OCI-LY1 (cell line): ENCODE results near the gene EML6.
A peak's percentile ranks its signal among the peaks of the same experiment; 100 is the strongest.

Experiments
- H2AFZ ChIP-seq: fragments of 200-600 bp; sonication (generic), shearing (Covaris generic); 2 replicates; pipeline ENCODE4 v1.6.0; 2014; ENCODE audit warnings: antibody characterized with exemption, mild to moderate bottlenecking, low read length
- H3F3A ChIP-seq: fragments of 200-600 bp; sonication (generic), shearing (Covaris generic); 2 replicates; pipeline ENCODE4 v1.6.0; 2014; ENCODE audit warnings: mild to moderate bottlenecking, antibody characterized with exemption, low read length, moderate library complexity; ENCODE audit not compliant: insufficient read depth
- H3K27ac ChIP-seq: fragments of 200-600 bp; sonication (generic); 2 replicates; pipeline ENCODE4 v1.5.1; 2014; ENCODE audit warnings: low read length, mixed run types, mild to moderate bottlenecking, low read depth; ENCODE audit not compliant: poor library complexity, severe bottlenecking
- H3K27me3 ChIP-seq: fragments of 200-600 bp; sonication (generic); 2 replicates; pipeline ENCODE4 v1.6.0; 2014; ENCODE audit warnings: antibody characterized with exemption, mild to moderate bottlenecking, low read length, moderate library complexity; ENCODE audit not compliant: insufficient read depth
- H3K36me3 ChIP-seq: fragments of 200-600 bp; sonication (generic); 2 replicates; pipeline ENCODE4 v1.6.1; 2014; ENCODE audit warnings: mild to moderate bottlenecking, antibody characterized with exemption, low read length, moderate library complexity, mixed read lengths; ENCODE audit not compliant: insufficient read depth
- H3K4me1 ChIP-seq: fragments of 200-600 bp; sonication (generic); 2 replicates; pipeline ENCODE4 v1.5.1; 2014; ENCODE audit warnings: mild to moderate bottlenecking, low read length, moderate library complexity; ENCODE audit not compliant: insufficient read depth, severe bottlenecking
- H3K4me2 ChIP-seq: fragments of 200-600 bp; sonication (generic), shearing (Covaris generic); 2 replicates; pipeline ENCODE4 v1.6.1; 2014; ENCODE audit warnings: low read length
- H3K4me3 ChIP-seq: fragments of 200-600 bp; sonication (generic); 2 replicates; pipeline ENCODE4 v1.5.1; 2014; ENCODE audit warnings: low read length, low read depth, mild to moderate bottlenecking, mixed read lengths; ENCODE audit not compliant: poor library complexity, severe bottlenecking
- H3K79me2 ChIP-seq: fragments of 200-600 bp; shearing (Covaris generic); 2 replicates; pipeline ENCODE4 v1.6.1; 2016; ENCODE audit warnings: mixed run types, low read length, mixed read lengths; ENCODE audit not compliant: insufficient read depth
- H3K9ac ChIP-seq: fragments of 200-600 bp; sonication (generic), shearing (Covaris generic); 2 replicates; pipeline ENCODE4 v1.6.1; 2014; ENCODE audit warnings: mild to moderate bottlenecking, low read length, mixed read lengths
- H3K9me2 ChIP-seq: fragments of 200-600 bp; sonication (generic), shearing (Covaris generic); 2 replicates; pipeline ENCODE4 v1.6.1; 2014; ENCODE audit warnings: low read depth, mild to moderate bottlenecking, low read length, mixed read lengths
- H3K9me3 ChIP-seq: fragments of 200-600 bp; shearing (Covaris generic); 2 replicates; pipeline ENCODE4 v1.6.1; 2014; ENCODE audit warnings: low read length, mixed read lengths
- H4K20me1 ChIP-seq: fragments of 200-600 bp; sonication (generic), shearing (Covaris generic); 2 replicates; pipeline ENCODE4 v1.6.0; 2016; ENCODE audit warnings: mild to moderate bottlenecking, low read length; ENCODE audit not compliant: insufficient read depth
- EZH2 ChIP-seq: fragments of 200-600 bp; sonication (generic), shearing (Covaris generic); IDR thresholded peaks from 2 replicates; pipeline ENCODE4 v1.8.0; 2017; ENCODE audit warnings: borderline replicate concordance, mixed run types, mild to moderate bottlenecking, antibody characterized with exemption, low read length, moderate library complexity, mixed read lengths
- TF ChIP-seq, protein P1 (sequence below): fragments of 200-600 bp; sonication (generic), shearing (Covaris generic); IDR thresholded peaks from 2 replicates; pipeline ENCODE4 v1.5.1; 2017; ENCODE audit warnings: mild to moderate bottlenecking, antibody characterized with exemption, low read length, moderate library complexity, mixed read lengths

Gene EML6

DNA sequence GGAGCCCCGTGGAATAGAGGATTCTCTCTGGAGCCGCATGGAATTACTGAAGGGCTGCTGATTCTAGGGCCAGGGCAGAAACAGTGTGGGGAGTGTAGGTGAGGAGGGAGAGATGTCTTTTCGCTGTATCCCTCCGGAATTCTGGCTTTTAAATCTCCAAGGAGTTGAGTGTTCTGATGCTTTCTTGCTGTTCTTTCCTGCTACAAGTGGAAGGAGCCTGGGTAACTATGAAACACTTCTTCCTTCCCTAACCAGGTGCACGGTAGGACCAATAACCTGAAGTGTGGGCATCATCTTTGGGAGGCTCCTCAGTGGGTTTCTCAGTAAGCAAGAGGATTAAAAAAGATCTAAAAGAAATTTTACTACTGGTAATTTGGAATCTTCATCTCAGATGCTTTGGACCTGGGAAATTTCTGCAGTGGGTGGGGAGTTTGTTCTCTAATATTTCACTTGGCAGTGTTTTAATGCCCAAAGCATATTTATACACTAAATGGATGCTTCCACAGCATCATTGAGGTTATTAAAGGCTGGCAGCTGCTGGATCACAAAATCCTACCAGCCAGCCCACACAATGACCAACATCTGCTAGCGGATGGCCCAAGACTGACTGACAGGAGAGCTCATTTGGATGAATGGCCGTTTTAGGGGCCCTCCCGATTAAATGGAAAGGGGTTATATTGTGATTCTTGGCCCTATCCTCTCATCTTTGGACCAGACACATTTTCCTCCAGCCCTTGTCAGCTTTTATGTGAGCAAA, 2.1 kb downstream of the EML6 start:
- H3K27ac ChIP-seq: peak overlapping the region; percentile 65
- peaks cover 40% of the 10 kb centered on the region for H3K4me1 ChIP-seq
- H3K9me2 ChIP-seq: no peaks in the 10 kb centered on the region
- peak overlapping the region; percentile 75 for H3K9ac ChIP-seq
- H2AFZ ChIP-seq: 0 out of 2 replicates have a peak overlapping the region, but pooled peaks have one; percentile 67
- H3F3A ChIP-seq: 0 out of 2 replicates have a peak, but pooled peaks cover 7% of the 10 kb centered on the region
- H3K4me2 ChIP-seq: peak overlapping the region; percentile 79
- H3K79me2 ChIP-seq: peaks cover 10% of the 10 kb centered on the region; the same call in 1 of the 2 replicates
- peak overlapping the region; percentile 80 for H3K4me3 ChIP-seq
- no peaks in the 10 kb centered on the region for H3K9me3 ChIP-seq
- TF ChIP-seq EZH2: no peak
- TF ChIP-seq, protein P1, sequence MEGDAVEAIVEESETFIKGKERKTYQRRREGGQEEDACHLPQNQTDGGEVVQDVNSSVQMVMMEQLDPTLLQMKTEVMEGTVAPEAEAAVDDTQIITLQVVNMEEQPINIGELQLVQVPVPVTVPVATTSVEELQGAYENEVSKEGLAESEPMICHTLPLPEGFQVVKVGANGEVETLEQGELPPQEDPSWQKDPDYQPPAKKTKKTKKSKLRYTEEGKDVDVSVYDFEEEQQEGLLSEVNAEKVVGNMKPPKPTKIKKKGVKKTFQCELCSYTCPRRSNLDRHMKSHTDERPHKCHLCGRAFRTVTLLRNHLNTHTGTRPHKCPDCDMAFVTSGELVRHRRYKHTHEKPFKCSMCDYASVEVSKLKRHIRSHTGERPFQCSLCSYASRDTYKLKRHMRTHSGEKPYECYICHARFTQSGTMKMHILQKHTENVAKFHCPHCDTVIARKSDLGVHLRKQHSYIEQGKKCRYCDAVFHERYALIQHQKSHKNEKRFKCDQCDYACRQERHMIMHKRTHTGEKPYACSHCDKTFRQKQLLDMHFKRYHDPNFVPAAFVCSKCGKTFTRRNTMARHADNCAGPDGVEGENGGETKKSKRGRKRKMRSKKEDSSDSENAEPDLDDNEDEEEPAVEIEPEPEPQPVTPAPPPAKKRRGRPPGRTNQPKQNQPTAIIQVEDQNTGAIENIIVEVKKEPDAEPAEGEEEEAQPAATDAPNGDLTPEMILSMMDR: no peak
- no peaks in the 10 kb centered on the region for H3K27me3 ChIP-seq
- H4K20me1 ChIP-seq: no peaks in the 10 kb centered on the region
- peaks cover 11% of the 10 kb centered on the region for H3K36me3 ChIP-seq

DNA sequence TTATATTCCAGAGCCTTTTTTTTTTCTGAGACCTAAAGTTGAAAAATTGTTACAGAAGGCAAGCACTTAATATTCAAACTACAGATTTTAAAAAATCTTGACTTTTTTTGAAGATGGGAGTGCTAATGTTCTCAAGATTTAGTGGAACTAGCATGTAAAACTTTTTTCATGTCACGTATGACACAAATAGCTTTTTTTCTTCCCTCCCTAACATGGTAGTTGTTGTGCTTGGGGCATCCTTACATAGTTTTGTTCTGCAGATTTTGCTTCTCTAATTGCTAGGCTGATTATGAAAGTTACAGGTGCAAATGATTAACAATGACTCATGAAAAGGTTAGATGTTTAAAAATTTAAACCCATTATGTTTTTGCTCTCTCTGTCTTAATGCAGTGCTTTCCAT, 3.0 kb downstream of the EML6 start:
- H3K9ac ChIP-seq: peak overlapping the region; percentile 75; the same call in 1 of the 2 replicates
- peaks cover 16% of the 10 kb centered on the region for H3K36me3 ChIP-seq
- no peaks in the 10 kb centered on the region for H4K20me1 ChIP-seq
- no peaks in the 10 kb centered on the region for H3K9me2 ChIP-seq
- no peak overlapping the region for H2AFZ ChIP-seq
- 0 out of 2 replicates have a peak, but pooled peaks cover 7% of the 10 kb centered on the region for H3F3A ChIP-seq
- peaks cover 40% of the 10 kb centered on the region for H3K4me1 ChIP-seq
- H3K4me3 ChIP-seq: peak overlapping the region; percentile 80
- peak overlapping the region; percentile 79 for H3K4me2 ChIP-seq
- H3K9me3 ChIP-seq: no peaks in the 10 kb centered on the region
- no peaks in the 10 kb centered on the region for H3K27me3 ChIP-seq
- H3K79me2 ChIP-seq: peaks cover 10% of the 10 kb centered on the region; the same call in 1 of the 2 replicates
- H3K27ac ChIP-seq: peak overlapping the region; percentile 65
- TF ChIP-seq EZH2: no peak
- TF ChIP-seq, protein P1: no peak

DNA sequence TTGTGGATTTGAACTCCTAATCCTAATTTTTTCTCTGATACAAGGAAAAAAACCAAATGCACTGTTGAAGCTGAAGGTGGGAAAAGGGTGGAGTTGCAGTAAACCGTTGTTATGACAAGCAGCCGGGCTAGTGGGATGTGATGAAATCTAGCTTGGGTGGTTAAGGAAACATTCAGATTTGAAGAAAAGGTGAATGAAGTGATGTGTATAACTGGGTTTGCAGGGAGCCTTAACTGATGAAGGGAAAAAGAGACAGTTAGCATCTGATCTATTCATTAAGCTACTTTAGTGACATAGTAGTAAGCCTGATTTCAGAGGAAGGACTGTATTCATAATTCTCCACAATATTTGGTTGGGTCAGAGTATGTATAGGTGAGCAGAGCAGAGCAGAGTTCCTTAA, 3.5 kb downstream of the EML6 start:
- Histone ChIP-seq H3K36me3 (peaks cover 20% of the 10 kb centered on the region), H3K27me3 (no peaks in the 10 kb centered on the region), H3K79me2 (peaks cover 10% of the 10 kb centered on the region; the same call in 1 of the 2 replicates), H2AFZ (no peak overlapping the region), H3K4me2 (peak overlapping the region; percentile 79), H3F3A (0 out of 2 replicates have a peak, but pooled peaks cover 7% of the 10 kb centered on the region), H3K4me3 (peak overlapping the region; percentile 80), H3K9me3 (no peaks in the 10 kb centered on the region), H4K20me1 (no peaks in the 10 kb centered on the region), H3K9me2 (no peaks in the 10 kb centered on the region), H3K4me1 (peaks cover 40% of the 10 kb centered on the region), H3K9ac (peak overlapping the region; percentile 75; the same call in 1 of the 2 replicates), H3K27ac (peak overlapping the region; percentile 65)
- TF ChIP-seq, protein P1: no peak
- no peak for TF ChIP-seq EZH2
